ENCODE measurements around the gene RBM39.

DNA sequence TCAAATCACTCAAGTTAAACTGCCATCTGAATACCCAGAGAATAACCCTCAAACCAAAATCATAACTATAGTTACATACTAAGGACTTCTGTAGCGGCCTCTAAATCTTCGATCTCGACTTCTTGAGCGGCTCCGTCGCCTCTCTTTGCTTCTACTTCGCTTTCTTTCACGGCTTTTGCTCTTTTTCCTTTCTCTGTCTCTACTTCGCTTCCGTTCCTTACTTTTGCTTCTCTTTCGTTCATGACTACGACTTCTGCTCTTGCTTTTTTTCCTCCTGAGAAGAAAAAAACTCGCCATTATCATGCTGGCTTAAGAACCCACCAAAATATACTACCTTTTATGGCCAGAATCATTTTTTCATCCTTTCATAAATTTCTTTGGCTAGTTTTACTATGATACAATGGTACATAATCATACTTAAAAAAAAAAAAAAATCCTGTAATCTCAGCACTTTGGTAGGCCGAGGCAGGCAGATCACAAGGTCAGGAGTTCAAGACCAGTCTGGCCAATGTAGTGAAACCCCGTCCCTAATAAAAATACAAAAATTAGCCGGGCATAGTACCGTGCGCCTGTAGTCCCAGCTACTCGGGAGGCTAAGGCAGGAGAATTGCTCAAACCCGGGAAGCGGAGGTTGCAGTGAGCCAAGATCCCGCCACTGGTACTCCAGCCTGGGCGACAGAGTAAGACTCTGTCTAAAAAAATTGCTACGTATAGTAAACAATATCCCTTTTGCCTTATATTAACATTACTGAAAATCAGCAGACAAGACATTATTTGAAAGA is 10.0 kb downstream of the RBM39 start:
- TF ChIP-seq CTCF (IDR thresholded peaks at IDR 0.05), result no peak
- TF ChIP-seq POLR2A (IDR thresholded peaks at IDR 0.05), result no peak
